ENCODE data around the gene PIK3C2A.
"Not testable (repeated sequence)": the region's sequence is repeated elsewhere in the genome, so short reads cannot be mapped to it uniquely, and the experiment has no call there.

PIK3C2A gene

GRCh38 chr11:17230867-17231851, 23.4 kb upstream of the PIK3C2A start:
- intact Hi-C loops (cut with DNase I; ENCODE audit: low total_unique reads) = loop anchor here (5.0 kb wide), 1 partner anchor 266 kb away; no protein-coding TSS in a partner anchor
- DNase-seq = no peak
- no peak for TF ChIP-seq CTCF (IDR thresholded peaks at IDR 0.05)

GRCh38 chr11:17229481-17230152, 21.8 kb upstream of the PIK3C2A start:
- intact Hi-C loops (cut with DNase I; ENCODE audit: low total_unique reads) = loop anchor here (5.0 kb wide), 1 partner anchor 268 kb away; no protein-coding TSS in a partner anchor

More at GRCh38 chr11:17230867-17231851, 23.4 kb upstream of the PIK3C2A start:
- Histone ChIP-seq H3K4me3 (no peak overlapping the region), H3K9me3 (no peaks in the 10 kb centered on the region), H3K27ac (no peak overlapping the region), H3K4me1 (no peaks in the 10 kb centered on the region), H3K27me3 (no peaks in the 10 kb centered on the region), H3K36me3 (no peaks in the 10 kb centered on the region)

GRCh38 chr11:17228186-17228925, 20.6 kb upstream of the PIK3C2A start:
- intact Hi-C loops (cut with DNase I; ENCODE audit: low total_unique reads); H3K27me3 ChIP-seq; DNase-seq; H3K36me3 ChIP-seq; H3K27ac ChIP-seq; H3K4me1 ChIP-seq; H3K4me3 ChIP-seq; H3K9me3 ChIP-seq: not testable (repeated sequence)

More at GRCh38 chr11:17229481-17230152, 21.8 kb upstream of the PIK3C2A start:
- Histone ChIP-seq H3K27me3 (no peaks in the 10 kb centered on the region), H3K4me3 (no peak overlapping the region), H3K36me3 (no peaks in the 10 kb centered on the region), H3K4me1 (no peaks in the 10 kb centered on the region), H3K27ac (no peak overlapping the region), H3K9me3 (no peaks in the 10 kb centered on the region)
- TF ChIP-seq CTCF (IDR thresholded peaks at IDR 0.05) = no peak
- DNase-seq = no peak

GRCh38 chr11:17224727-17225126, 16.9 kb upstream of the PIK3C2A start:
- no peaks in the 10 kb centered on the region for H3K9me3 ChIP-seq
- H3K27me3 ChIP-seq = no peaks in the 10 kb centered on the region
- no peaks in the 10 kb centered on the region for H3K36me3 ChIP-seq
- no peak for TF ChIP-seq CTCF (IDR thresholded peaks at IDR 0.05)
- no peaks in the 10 kb centered on the region for H3K4me1 ChIP-seq
- no peak overlapping the region for H3K27ac ChIP-seq
- intact Hi-C loops (cut with DNase I; ENCODE audit: low total_unique reads) = no loop called here
- DNase-seq = no peak
- H3K4me3 ChIP-seq = no peak overlapping the region

- no peak overlapping the region for H3K27ac ChIP-seq
- no peaks in the 10 kb centered on the region for H3K9me3 ChIP-seq
- no peak overlapping the region for H3K4me3 ChIP-seq
- no peak for TF ChIP-seq CTCF (IDR thresholded peaks at IDR 0.05)
- no peaks in the 10 kb centered on the region for H3K36me3 ChIP-seq
- intact Hi-C loops (cut with DNase I; ENCODE audit: low total_unique reads) = no loop called here
- H3K4me1 ChIP-seq = no peaks in the 10 kb centered on the region
- H3K27me3 ChIP-seq = no peaks in the 10 kb centered on the region
- DNase-seq = no peak
Observed at GRCh38 chr11:17221968-17222367, 14.2 kb upstream of the PIK3C2A start.

All from tibial artery (tissue), 4 donors.